ENCODE data around the gene TTC3. TPM values are rescaled to one million over a fixed set of nuclear protein-coding genes. Genes with fewer than 3 reads are reported as not detected.

The TTC3 gene
- total RNA-seq, 3 donors from 2014 or later, result 179 to 269 (median 249) TPM

DNA sequence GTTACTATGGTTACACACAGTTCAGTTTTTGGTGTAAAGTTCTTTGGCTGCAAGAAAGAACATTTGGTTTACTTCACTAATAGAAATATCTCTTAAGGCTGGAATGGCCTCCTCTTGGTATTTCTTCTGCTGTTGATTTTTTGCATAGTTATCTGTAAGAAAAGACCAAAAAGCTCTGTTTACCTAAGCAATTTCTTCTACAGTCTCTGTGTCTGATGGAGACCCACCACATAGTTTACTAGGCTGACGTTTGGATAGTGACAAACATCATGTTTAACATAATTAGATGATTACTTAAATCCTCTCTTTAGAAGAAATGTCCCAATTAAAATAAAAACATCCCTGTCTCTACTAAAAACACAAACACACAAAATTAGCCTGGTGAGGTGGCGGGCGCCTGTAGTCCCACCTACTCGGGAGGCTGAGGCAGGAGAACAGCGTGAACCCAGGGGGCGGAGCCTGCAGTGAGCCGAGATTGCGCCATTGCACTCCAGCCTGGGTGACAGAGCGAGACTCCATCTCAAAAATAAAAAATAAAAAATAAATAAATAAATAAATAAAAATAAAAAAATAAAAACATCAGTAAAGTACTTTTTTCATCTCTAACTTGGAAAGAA is 7.4 kb upstream of the TTC3 start:
- DNase-seq (ENCODE audit: low spot score in 2 of 2), result no peak
- Histone ChIP-seq H3K36me3 (no peaks in the 10 kb centered on the region), H3K4me3 (no peak overlapping the region), H3K27me3 (no peaks in the 10 kb centered on the region), H3K27ac (no peak overlapping the region), H3K9me3 (no peaks in the 10 kb centered on the region), H3K4me1 (no peaks in the 10 kb centered on the region)
- TF ChIP-seq POLR2AphosphoS5 (IDR thresholded peaks at IDR 0.05) (no peak), POLR2A (IDR thresholded peaks at IDR 0.05) (no peak)
- TF ChIP-seq, protein P1, sequence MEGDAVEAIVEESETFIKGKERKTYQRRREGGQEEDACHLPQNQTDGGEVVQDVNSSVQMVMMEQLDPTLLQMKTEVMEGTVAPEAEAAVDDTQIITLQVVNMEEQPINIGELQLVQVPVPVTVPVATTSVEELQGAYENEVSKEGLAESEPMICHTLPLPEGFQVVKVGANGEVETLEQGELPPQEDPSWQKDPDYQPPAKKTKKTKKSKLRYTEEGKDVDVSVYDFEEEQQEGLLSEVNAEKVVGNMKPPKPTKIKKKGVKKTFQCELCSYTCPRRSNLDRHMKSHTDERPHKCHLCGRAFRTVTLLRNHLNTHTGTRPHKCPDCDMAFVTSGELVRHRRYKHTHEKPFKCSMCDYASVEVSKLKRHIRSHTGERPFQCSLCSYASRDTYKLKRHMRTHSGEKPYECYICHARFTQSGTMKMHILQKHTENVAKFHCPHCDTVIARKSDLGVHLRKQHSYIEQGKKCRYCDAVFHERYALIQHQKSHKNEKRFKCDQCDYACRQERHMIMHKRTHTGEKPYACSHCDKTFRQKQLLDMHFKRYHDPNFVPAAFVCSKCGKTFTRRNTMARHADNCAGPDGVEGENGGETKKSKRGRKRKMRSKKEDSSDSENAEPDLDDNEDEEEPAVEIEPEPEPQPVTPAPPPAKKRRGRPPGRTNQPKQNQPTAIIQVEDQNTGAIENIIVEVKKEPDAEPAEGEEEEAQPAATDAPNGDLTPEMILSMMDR (IDR thresholded peaks at IDR 0.05), result no peak
- intact Hi-C loops (cut with DNase I; ENCODE audit: low total_unique reads), result no loop called here

DNA sequence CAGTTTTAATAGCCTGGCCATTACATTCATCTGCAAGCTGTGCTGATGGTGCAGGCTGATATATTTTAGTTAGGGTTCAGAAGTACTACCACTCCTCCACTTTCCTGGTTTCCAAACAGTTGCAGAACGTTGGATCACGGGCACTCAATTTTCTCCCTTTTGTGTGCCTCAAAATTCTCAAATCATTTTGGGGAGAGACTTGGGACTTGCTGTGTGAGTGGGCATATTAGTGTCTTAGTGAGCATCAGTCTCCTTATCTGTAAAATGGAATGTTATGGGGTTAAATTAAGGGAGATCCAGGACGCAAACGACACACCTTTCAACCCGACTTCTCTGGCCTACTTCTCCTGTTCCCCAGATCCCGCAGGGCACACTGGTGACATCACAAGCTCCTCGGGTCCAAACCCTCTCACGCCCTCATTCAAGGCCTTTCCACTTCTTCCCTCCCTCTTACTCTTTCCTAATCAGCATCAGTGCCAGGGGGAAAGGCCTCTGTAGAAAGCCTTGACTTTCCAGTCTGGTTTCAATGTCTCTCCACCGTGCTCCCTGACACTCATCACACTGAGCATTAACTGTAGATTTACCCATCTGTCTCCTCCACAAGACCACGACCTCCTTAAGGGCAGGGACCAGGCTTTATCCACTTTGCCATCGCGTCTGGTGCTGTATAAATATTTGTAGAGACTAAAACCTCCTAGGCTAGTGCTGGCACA is 1.3 kb upstream of the TTC3 start:
- intact Hi-C loops (cut with DNase I; ENCODE audit: low total_unique reads), result no loop called here
- peak overlapping the region; percentile 73 to 95 (median 85) for H3K4me3 ChIP-seq
- TF ChIP-seq, protein P1 (IDR thresholded peaks at IDR 0.05), result no peak
- TF ChIP-seq POLR2AphosphoS5 (IDR thresholded peaks at IDR 0.05), result peak; percentile 10 to 55 (median 22)
- H3K36me3 ChIP-seq, result no peaks in the 10 kb centered on the region
- peak overlapping the region; percentile 99 to 100 for H3K27ac ChIP-seq
- no peaks in the 10 kb centered on the region for H3K27me3 ChIP-seq
- no peaks in the 10 kb centered on the region for H3K9me3 ChIP-seq
- H3K4me1 ChIP-seq, result no peaks in the 10 kb centered on the region
- peak; percentile 70 to 72 for DNase-seq (ENCODE audit: low spot score in 2 of 2)

DNA sequence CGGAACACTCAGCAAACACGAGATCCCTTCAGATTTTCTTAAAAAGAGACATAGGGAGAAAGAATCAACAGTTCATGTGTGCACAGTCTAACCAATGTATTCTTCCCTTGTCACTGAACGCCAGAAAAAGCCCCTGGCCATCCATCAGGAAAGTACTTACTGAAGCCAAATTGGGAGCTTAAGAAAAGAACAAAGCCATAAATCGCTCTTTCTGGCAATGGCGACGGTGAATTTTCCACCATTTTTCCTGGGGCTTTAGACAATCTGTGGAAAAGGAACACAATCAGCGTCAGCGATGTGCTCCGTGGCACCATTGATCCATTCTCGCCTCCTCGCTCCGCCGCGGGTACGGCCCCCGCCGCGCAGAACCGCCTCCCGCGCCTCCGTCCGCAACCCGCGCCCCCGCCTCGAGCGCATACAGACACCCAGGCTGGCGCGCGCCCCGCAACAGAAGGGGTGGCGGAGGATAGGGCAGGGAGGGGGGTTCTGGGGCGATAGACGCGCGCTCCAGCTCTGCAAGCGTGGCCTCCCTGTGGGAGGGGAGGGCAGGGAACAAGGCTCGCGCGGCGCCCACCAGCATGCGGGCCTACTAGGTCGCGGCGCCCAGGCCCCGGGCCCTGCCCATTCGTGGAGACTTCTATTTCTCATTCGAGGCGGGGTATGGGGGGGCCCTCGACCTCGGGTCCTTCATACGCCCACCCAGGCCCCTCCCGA is 623 bp upstream of the TTC3 start:
- no peak for TF ChIP-seq POLR2A (IDR thresholded peaks at IDR 0.05)
- TF ChIP-seq POLR2AphosphoS5 (IDR thresholded peaks at IDR 0.05), result peak in 2 of 3 donors; percentile 68 to 85
- intact Hi-C loops (cut with DNase I; ENCODE audit: low total_unique reads), result no loop called here
- no peaks in the 10 kb centered on the region for H3K9me3 ChIP-seq
- H3K4me1 ChIP-seq, result no peaks in the 10 kb centered on the region
- no peaks in the 10 kb centered on the region for H3K36me3 ChIP-seq
- peak overlapping the region; percentile 99 to 100 for H3K27ac ChIP-seq
- peak; percentile 64 to 75 for DNase-seq (ENCODE audit: low spot score in 2 of 2)
- no peaks in the 10 kb centered on the region for H3K27me3 ChIP-seq
- H3K4me3 ChIP-seq, result peak overlapping the region; percentile 73 to 95 (median 85)

DNA sequence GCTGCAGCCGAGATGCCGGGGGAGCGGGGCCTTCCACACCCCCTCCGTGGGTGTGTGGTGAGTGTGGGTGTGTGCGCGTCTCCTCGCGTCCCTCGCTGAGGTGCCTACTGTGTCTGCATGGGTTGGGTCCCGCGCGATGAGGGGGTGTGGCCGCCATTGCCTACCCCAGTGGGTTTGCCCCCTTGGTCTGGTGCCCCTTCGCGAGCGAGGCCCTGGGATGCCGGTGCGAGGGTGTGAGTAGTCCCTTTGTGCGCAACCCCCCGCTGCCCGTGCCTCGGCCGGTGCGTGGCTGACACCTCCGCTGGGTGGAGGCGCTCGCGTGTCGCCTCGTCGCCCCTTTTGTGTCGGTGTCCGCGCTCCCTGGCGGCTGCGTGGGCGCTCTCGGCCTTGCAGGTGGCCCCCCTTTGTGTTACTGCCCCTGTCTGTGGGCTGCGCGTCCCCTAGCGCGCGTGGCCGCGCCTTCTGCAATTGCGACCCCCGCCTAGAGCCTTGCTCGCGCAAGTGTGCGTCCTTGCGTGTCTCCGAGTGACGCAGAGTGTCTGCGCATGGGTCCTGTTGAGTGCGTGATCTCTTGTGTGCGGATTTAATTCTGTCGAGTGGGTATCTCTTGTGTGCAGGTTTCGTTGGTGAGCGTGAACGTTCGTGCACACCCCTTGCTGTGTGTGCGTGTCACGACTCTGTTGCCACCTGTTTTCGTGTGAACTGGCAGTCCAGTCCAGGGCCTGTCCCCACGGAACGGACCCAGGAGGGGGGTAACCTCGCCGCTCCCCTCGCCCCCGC is 553 bp downstream of the TTC3 start:
- no peaks in the 10 kb centered on the region for H3K4me1 ChIP-seq
- DNase-seq (ENCODE audit: low spot score in 2 of 2), result peak; percentile 55 to 63
- H3K27ac ChIP-seq, result peak overlapping the region; percentile 99 to 100
- no peaks in the 10 kb centered on the region for H3K36me3 ChIP-seq
- intact Hi-C loops (cut with DNase I; ENCODE audit: low total_unique reads), result no loop called here
- H3K27me3 ChIP-seq, result no peaks in the 10 kb centered on the region
- peak overlapping the region; percentile 73 to 95 (median 85) for H3K4me3 ChIP-seq
- H3K9me3 ChIP-seq, result no peaks in the 10 kb centered on the region
- TF ChIP-seq POLR2AphosphoS5 (IDR thresholded peaks at IDR 0.05) (peak; percentile 10 to 41 (median 30)), POLR2A (IDR thresholded peaks at IDR 0.05) (no peak)
- TF ChIP-seq, protein P1 (IDR thresholded peaks at IDR 0.05), result peak in 2 of 3 donors; percentile 8 to 15

DNA sequence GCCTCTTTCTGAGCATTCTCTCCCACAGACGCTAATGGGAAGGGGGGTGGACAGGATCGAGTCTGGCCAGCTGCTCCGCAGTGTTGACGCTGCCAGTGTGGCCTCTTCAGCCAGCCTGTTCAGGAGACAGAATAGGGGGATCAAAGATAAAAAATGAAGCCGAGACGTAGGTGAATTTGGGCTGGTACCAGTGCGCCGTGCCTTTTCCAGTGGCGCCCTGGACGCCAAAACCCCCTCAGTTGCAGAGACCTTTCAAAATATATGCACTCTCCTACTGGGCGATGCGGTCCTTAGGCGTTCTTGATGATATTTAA is 1.1 kb downstream of the TTC3 start:
- H3K36me3 ChIP-seq, result no peaks in the 10 kb centered on the region
- H3K27me3 ChIP-seq, result no peaks in the 10 kb centered on the region
- TF ChIP-seq, protein P1 (IDR thresholded peaks at IDR 0.05), result no peak
- TF ChIP-seq POLR2A (IDR thresholded peaks at IDR 0.05), result no peak
- no peak for TF ChIP-seq POLR2AphosphoS5 (IDR thresholded peaks at IDR 0.05)
- H3K9me3 ChIP-seq, result peaks cover 0 to 5% of the 10 kb centered on the region in 2 donors
- intact Hi-C loops (cut with DNase I; ENCODE audit: low total_unique reads), result no loop called here
- H3K27ac ChIP-seq, result peak overlapping the region; percentile 99 to 100
- DNase-seq (ENCODE audit: low spot score in 2 of 2), result no peak
- no peaks in the 10 kb centered on the region for H3K4me1 ChIP-seq
- H3K4me3 ChIP-seq, result peak overlapping the region; percentile 73 to 95 (median 85)
